Calu3 (cell line): Measurements from ENCODE around the gene NT5DC2. TPM values are rescaled to one million over a fixed set of nuclear protein-coding genes. Genes with fewer than 3 reads are reported as not detected.

Experiments
- BruUV-seq: library from RNA; stranded (reverse); fragments of 400-500 nt; replicated peaks from 2 replicates; lab custom pipeline; 2021; lab: Mats Ljungman, UMichigan
- CTCF ChIA-PET: fragments of 300-600 bp; sonication (Branson Sonifier 250); formaldehyde crosslinking; loops from one replicate; lab custom pipeline; 2022; ENCODE audit warnings: antibody characterized with exemption; lab: Charles Lee
- DNase-seq: peaks from one replicate; pipeline ENCODE4 v3.0.0; 2022
- H3K27ac Mint-ChIP-seq: one replicate; pipeline ENCODE4 v1.8.0; 2022; ENCODE audit warnings: mixed read lengths; ENCODE audit not compliant: unreplicated experiment
- H3K27me3 Mint-ChIP-seq: one replicate; pipeline ENCODE4 v1.8.0; 2022; ENCODE audit warnings: mixed read lengths; ENCODE audit not compliant: unreplicated experiment
- H3K36me3 Mint-ChIP-seq: one replicate; pipeline ENCODE4 v1.8.0; 2022; ENCODE audit warnings: mild to moderate bottlenecking, moderate library complexity, mixed read lengths; ENCODE audit not compliant: insufficient read depth, unreplicated experiment
- H3K4me1 Mint-ChIP-seq: one replicate; pipeline ENCODE4 v1.8.0; 2022; ENCODE audit warnings: mild to moderate bottlenecking, low read depth, mixed read lengths; ENCODE audit not compliant: unreplicated experiment
- H3K4me3 Mint-ChIP-seq: one replicate; pipeline ENCODE4 v1.8.0; 2022; ENCODE audit warnings: mild to moderate bottlenecking, low read depth, moderate library complexity, mixed read lengths; ENCODE audit not compliant: unreplicated experiment
- H3K9me3 Mint-ChIP-seq: one replicate; pipeline ENCODE4 v1.8.0; 2022; ENCODE audit warnings: low read depth, mixed read lengths; ENCODE audit not compliant: unreplicated experiment
- CTCF ChIP-seq: fragments of 200-600 bp; IDR thresholded peaks from one replicate; pipeline ENCODE4 v1.8.0; 2022; ENCODE audit warnings: antibody characterized with exemption; ENCODE audit not compliant: unreplicated experiment
- intact Hi-C: fragments of 100-400 bp; cut with micrococcal nuclease; formaldehyde crosslinking; loops from one replicate; pipeline ENCODE4 v1.10.0; 2022; ENCODE audit not compliant: unreplicated experiment
- total RNA-seq: library from RNA; stranded (reverse); gene quantifications from 2 replicates; pipeline ENCODE4 v1.2.3, GENCODE V29; 2022

NT5DC2 gene
- total RNA-seq, 1 experiment from 2014 or later: 146 TPM

GRCh38 chr3:52515192-52515591, 18.5 kb downstream of the NT5DC2 start:
- no peak overlapping the region for H3K4me3 Mint-ChIP-seq
- peaks cover 51% of the 10 kb centered on the region for H3K27me3 Mint-ChIP-seq
- no peaks in the 10 kb centered on the region for H3K36me3 Mint-ChIP-seq
- intact Hi-C loops: no loop called here
- no peak for DNase-seq
- no peak overlapping the region for H3K27ac Mint-ChIP-seq
- no peaks in the 10 kb centered on the region for H3K9me3 Mint-ChIP-seq
- H3K4me1 Mint-ChIP-seq: peaks cover 2% of the 10 kb centered on the region
- no peak for TF ChIP-seq CTCF
- CTCF ChIA-PET: no interaction called here
- no TSS peak for BruUV-seq

- Mint-ChIP-seq H3K27me3 (peaks cover 51% of the 10 kb centered on the region), H3K27ac (no peak overlapping the region), H3K4me3 (no peak overlapping the region), H3K4me1 (peaks cover 8% of the 10 kb centered on the region), H3K36me3 (no peaks in the 10 kb centered on the region), H3K9me3 (no peaks in the 10 kb centered on the region)
- no peak for TF ChIP-seq CTCF
- intact Hi-C loops: no loop called here
- DNase-seq: no peak
- BruUV-seq: no TSS peak
- CTCF ChIA-PET: no interaction called here
Observed at GRCh38 chr3:52514576-52514975, 19.1 kb downstream of the NT5DC2 start.

- BruUV-seq: no TSS peak
- H3K27me3 Mint-ChIP-seq: peaks cover 51% of the 10 kb centered on the region
- no peak overlapping the region for H3K4me3 Mint-ChIP-seq
- TF ChIP-seq CTCF: no peak
- peaks cover 14% of the 10 kb centered on the region for H3K4me1 Mint-ChIP-seq
- no peak overlapping the region for H3K27ac Mint-ChIP-seq
- no peak for DNase-seq
- H3K9me3 Mint-ChIP-seq: no peaks in the 10 kb centered on the region
- intact Hi-C loops: no loop called here
- H3K36me3 Mint-ChIP-seq: no peaks in the 10 kb centered on the region
- CTCF ChIA-PET: no interaction called here
Observed at GRCh38 chr3:52513281-52513680, 20.4 kb downstream of the NT5DC2 start.

GRCh38 chr3:52512727-52513126, 20.9 kb downstream of the NT5DC2 start:
- Mint-ChIP-seq H3K4me1 (peaks cover 15% of the 10 kb centered on the region), H3K36me3 (no peaks in the 10 kb centered on the region), H3K27me3 (peaks cover 51% of the 10 kb centered on the region), H3K4me3 (no peak overlapping the region), H3K27ac (no peak overlapping the region), H3K9me3 (no peaks in the 10 kb centered on the region)
- intact Hi-C loops: no loop called here
- TF ChIP-seq CTCF: no peak
- no TSS peak for BruUV-seq
- DNase-seq: no peak
- CTCF ChIA-PET: no interaction called here
